Fibroblast of lung (primary cell): ENCODE results near the gene CHD3.

Experiments
- CTCF ChIP-seq, 2 donors: IDR thresholded peaks in 1 of 2; conservative IDR thresholded peaks in 1 of 2; 1 replicate in 1 of 2; 2 replicates in 1 of 2; pipeline ENCODE4 v1.5.1; 2011 to 2012; ENCODE audit warnings: low read length in 2 of 2, control low read depth in 1 of 2, inconsistent platforms in 1 of 2, low read depth in 1 of 2, mild to moderate bottlenecking in 1 of 2
- EZH2 ChIP-seq: IDR thresholded peaks from 2 replicates; pipeline ENCODE4 v1.5.1; 2012; ENCODE audit warnings: low read length, control low read depth, mild to moderate bottlenecking; ENCODE audit errors: missing control alignments

- TF ChIP-seq EZH2 (no peak), CTCF (conservative IDR thresholded peaks at IDR 0.05 in 1 of 2, IDR thresholded peaks at IDR 0.05 in 1 of 2; ENCODE audit: low read depth in 1 of 2, low read length in 2 of 2) (no peak)
Observed at GRCh38 chr17:7867881-7868329, 20.7 kb upstream of the CHD3 start.
